Cardiac septum (tissue), 1 donor: Measurements from ENCODE around the gene NR2E1. TPM values are rescaled to one million over a fixed set of nuclear protein-coding genes. Genes with fewer than 3 reads are reported as not detected.

Source experiments
- DNase-seq: peaks from one replicate; pipeline ENCODE4 v3.0.0-alpha.2; 2020; ENCODE audit warnings: low spot score
- intact Hi-C: fragments of 100-400 bp; cut with DNase I; formaldehyde crosslinking; loops from one replicate; pipeline ENCODE4 v1.14.0; 2022
- long read RNA-seq: library from polyadenylated mRNA; unstranded; transcript quantifications from one replicate; pipeline ENCODE4 v2.0.0, GENCODE V29; 2021
- total RNA-seq: library from RNA; stranded (reverse); fragmentation: NEBNext Ultra II Directional; extraction: Animal tissue kit (Norgen Biotek cat#: 25700); gene quantifications from one replicate; pipeline ENCODE4 v1.2.1, GENCODE V29; 2021
- donor health status: DM: no; HTN: no; CAD: no.

NR2E1 gene
- 0.08 TPM for total RNA-seq
- long read RNA-seq = 0 reads

DNA sequence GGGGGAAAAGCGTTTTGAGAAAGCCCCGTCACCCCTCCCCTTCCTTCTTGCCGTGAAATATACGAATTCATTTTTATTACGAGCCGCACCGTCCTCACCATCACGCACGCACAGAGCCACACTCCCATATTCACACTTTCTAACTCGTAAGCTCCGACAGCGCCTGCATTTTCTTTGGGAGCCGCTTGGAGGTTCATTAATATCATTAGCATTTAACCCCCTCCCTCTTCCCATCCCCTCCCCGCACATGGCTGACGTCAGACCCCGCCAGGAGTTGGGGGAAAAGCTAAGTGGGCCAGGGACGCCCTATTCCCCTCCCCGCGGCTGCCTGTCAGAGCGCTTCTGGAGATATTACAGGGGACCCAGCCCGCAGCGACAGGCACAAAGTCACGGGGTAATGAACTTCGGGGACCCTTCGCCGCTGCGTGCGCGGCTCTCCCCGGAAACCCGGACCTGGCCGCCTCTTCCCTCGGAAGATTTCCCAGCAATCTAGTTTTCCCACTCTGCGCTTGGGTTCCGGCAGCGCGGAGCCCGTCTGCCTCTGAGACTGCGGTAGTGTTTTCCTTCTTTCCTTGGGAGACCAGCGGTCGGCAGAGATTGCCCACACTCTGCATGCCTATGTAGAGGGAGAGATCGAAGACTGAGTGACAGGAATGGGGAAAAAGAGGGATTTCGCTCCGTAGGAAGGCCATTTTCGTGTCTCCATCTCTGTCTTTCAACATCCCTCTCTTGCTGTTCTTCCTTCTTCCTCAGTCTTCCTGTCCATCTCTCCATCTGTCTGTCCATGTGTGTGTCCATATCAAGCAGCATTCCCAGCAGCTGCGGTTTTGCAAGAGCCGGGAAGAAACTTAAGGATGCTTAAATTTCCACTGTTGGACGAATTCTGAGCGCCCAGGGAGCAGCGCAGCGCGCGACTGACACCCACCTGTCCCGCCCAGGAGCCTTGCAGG, at the start of gene NR2E1:
NR2E1 (plus strand) TSS at position 309 of the 950 bp plus-strand sequence. CDS start 744 bp downstream, outside the sequence.
- intact Hi-C loops = loop anchor here (5.0 kb wide), 1 partner anchor 49 kb away; no protein-coding TSS in a partner anchor
- no peak for DNase-seq

- no peak for DNase-seq
- intact Hi-C loops = loop anchor here (5.0 to 10.0 kb wide), 3 partner anchors 51 to 378 kb away; partner anchors contain the start of gene NR2E1
Observed at GRCh38 chr6:108116546-108117426, 49.0 kb upstream of the NR2E1 start.

DNA sequence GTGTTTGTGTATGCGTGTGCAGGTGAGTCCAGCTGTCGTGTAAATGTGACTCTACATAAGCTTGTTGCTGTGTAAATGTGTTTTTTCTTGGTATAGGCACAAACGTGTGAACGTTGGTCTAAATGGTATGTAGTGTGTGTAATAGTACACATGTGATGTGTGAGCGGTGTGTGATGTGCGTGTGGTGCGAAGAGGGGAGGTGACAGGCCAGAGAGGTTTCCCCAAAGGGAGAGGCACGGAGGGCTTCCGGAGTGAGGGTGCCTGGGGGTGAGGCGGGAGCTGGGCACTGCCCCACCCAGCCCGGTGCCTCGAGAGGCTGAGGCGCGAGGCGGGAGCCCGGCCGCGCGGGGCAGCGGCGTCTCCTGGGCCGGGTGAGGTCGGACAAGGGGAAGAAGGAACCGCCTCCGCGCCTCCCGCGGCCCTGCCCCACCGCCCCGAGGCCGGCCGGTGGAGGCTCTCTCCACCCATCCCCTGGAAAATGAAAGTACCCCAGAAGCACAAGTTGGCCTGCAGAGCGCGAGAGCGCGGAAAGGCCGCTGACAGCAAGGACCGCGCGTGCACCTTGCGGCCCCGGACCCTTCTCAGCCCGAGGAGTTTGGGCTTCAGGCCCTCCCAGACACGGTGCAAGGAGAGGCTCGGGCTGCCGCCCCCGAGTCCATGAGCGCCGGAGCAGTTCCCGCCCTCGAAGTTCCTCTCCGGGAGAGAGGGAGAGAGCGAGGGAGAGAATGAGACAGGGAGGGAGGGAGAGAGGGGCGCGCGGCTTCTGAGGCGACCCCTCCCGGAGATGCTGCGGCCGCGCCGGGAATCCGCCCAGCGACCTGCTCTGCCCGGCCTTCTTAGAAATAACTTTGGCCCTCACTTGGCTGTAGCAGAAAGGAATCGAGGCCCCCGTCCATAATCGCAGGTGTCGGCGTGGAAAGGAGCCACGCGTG, 48.1 kb upstream of the NR2E1 start:
- intact Hi-C loops = loop anchor here (5.0 to 10.0 kb wide), 3 partner anchors 50 to 377 kb away; partner anchors contain the start of gene NR2E1

DNA sequence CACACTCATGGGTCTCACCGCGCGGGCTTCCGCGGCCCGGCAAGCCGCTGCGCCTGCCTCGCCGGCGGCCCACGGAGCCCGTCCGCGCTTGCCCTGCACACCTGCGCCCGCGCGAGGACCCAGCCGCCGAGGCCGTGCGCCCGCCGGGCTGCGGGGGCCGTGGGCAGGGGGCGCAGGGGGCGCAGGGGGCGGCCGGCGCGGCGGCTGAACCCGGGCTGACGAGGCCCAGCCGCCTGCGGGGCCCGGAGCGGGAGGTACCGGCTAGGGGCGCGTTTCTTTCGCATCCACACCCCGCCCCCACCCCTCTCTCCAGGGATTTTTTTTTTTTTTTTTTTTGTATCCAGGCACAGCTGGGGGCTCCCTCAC, 47.5 kb upstream of the NR2E1 start:
- DNase-seq = no peak

More for the DNA sequence above, 48.1 kb upstream of the NR2E1 start:
- DNase-seq = peak; percentile 87

GRCh38 chr6:108118810-108119768, 46.7 kb upstream of the NR2E1 start:
- intact Hi-C loops = loop anchor here (5.0 to 10.0 kb wide), 3 partner anchors 48 to 376 kb away; partner anchors contain the start of gene NR2E1

More for the DNA sequence above, 47.5 kb upstream of the NR2E1 start:
- intact Hi-C loops = loop anchor here (5.0 to 10.0 kb wide), 3 partner anchors 49 to 376 kb away; partner anchors contain the start of gene NR2E1

DNA sequence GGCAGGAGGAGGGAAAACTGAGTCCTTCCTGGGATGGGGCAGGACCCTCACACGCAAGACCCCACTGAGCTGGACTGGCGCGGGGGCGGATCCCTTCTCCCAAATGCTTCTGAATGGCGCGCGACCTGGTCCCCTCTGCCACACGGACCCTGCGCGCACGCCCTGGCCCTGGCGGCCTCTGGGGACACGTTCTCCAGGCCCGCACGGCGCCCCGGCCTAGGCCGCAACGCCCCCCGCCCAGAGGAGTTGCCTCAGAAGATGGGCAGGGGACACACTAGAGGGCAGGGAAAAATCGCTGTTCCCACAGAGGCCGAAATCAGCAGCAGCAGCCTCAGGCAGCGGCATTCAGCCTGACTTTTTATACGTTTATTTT, 46.1 kb upstream of the NR2E1 start:
- DNase-seq = no peak
- intact Hi-C loops = loop anchor here (5.0 to 10.0 kb wide), 3 partner anchors 48 to 375 kb away; partner anchors contain the start of gene NR2E1

More at GRCh38 chr6:108118810-108119768, 46.7 kb upstream of the NR2E1 start:
- DNase-seq = no peak

GRCh38 chr6:108120311-108120710, 45.5 kb upstream of the NR2E1 start:
- no peak for DNase-seq
- intact Hi-C loops = no loop called here

GRCh38 chr6:108121612-108122011, 44.2 kb upstream of the NR2E1 start:
- DNase-seq = no peak
- intact Hi-C loops = no loop called here

DNA sequence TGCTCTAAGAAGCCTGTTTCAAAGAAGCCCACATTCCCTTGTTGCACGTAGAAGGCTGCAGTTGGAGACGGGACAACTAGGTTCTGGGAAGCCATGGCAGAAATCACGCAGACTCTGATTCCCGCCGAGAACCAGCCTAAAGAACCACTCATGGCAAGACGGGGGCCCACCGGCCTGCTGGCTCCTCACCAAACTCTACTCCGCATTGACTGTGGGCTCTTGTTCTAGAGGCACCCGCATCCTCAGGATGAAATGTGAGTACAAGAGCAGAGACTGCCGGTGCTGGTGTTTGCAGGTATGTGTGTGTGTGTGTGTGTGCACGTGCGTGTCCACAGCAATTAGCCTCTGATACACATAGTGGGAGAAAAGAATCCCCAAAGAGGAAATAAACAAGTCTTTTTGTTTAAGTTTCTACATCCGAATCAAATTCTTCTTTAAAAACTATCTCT, 42.3 kb upstream of the NR2E1 start:
- DNase-seq = no peak

DNA sequence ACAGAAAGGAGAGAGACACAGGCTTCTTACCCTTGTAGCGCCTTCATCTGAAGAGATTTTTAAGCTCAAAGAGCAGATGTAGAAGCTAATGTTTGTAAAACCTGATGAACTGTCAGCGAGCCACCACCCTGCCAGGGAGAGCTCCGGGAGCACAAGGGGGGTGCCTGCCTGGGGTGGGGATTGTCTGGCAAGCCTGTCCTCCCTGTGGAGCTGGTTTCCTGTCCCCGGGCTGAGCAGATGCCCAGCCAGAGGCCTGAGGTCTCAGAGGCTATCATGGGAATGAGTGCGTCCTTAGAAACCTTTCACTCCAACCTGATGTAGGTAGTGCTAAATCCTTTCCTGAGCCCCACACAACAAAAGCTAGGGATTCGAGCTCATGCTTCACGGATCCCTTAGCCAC, 41.9 kb upstream of the NR2E1 start:
- DNase-seq = no peak
- intact Hi-C loops = no loop called here

More for the DNA sequence above, 42.3 kb upstream of the NR2E1 start:
- intact Hi-C loops = no loop called here

DNA sequence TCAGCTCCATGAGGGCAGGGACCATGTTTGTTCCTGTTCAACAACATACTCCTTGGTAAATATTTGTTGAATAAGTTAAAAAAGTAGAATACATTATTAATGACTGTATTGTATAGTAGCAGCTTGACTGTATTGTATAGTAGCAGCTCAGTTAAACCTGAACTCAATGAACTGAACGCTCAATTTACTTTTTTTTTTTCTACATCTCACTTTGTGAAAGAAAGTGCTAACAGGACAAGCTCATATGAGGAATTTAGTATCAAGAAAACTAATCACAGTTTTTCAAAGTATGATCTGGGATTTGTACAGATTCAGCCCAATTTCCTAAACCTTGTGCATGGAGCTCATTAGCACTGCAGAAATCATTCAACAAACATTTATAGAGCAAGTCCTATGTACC, 38.8 kb upstream of the NR2E1 start:
- DNase-seq = no peak
- intact Hi-C loops = no loop called here

DNA sequence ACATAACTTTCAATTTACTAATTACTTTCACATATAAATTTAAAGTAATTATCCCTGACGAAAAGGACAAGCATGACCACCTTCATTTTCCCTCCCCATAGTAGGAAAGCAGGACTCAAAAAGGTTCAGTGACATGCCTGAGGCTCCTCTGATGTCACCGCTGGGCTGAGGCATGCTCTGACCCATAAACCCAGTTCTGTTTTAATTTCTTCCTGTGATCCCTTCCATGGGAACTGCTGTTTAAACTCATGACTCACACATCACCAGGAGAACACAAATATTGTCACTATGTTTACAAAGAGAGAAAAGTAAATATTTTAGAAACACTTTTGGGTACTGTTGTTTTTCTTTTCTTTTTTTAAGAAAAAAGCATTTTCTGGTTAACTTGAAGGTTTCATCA, 38.0 kb upstream of the NR2E1 start:
- no peak for DNase-seq
- intact Hi-C loops = no loop called here

DNA sequence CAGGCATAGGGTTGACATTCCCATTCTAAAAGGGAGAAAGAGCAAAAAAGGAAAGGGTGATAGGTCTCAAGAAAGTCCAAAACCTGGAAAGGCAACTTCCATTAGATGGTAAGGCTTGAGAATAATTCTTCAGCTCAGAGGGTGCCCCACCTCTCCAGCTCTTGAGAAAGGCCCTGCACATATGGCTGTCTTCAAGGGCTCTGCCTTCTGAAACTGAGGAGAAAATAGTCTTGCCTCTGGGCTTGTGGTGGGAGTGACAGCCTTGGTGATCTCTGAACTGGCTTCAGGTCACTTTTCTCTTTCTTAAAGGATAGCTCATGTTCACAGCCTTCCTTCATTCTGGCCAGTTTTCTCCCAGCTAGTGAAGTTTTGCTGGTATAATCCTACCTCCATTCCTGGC, 35.6 kb upstream of the NR2E1 start:
- DNase-seq = no peak
- intact Hi-C loops = no loop called here

- intact Hi-C loops = no loop called here
- no peak for DNase-seq
Observed at GRCh38 chr6:108132863-108133262, 33.0 kb upstream of the NR2E1 start.

GRCh38 chr6:108133594-108134179, 32.1 kb upstream of the NR2E1 start:
- no peak for DNase-seq
- intact Hi-C loops = no loop called here

DNA sequence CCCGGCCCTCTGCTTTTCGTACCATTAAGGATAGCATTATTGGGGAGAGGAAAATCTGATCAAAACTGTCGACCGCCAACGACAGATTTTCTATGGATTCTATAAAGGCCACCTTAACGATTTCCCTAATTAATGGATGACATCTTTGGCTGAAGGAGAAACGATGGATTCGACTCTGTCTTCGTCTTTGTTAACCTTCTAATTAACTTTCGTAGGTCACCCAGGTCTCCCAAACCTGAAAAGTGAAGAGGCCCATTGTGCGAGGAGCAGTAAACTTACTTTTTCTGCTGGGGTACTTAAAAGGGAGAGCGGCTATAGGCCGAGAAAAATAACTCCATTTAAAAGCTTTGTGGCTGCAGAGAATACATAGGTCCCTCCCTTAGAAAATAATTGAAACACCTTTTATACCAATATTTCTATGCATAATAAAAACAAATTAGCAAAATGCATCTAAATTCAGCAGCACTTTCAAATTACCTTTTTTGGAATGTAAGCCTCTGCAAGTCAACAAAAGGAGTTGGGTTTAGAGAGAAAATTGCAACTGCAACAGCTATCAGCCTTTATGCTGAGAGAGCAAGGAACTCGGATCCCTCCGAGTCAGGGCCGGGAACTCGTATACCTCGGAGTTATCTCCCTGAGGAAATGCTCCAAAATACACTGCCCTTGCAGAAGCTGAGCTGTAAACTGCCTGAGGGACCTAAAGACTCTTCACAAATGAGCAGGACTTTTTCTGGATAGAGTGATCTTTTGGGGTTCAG, 31.4 kb upstream of the NR2E1 start:
- intact Hi-C loops = no loop called here
- DNase-seq = no peak
